Tibial nerve (tissue), 4 donors: Measurements from ENCODE around the gene TIE1. TPM values are rescaled to one million over a fixed set of nuclear protein-coding genes. Genes with fewer than 3 reads are reported as not detected.
A peak's percentile ranks its signal among the peaks of the same experiment; 100 is the strongest.

Source experiments
- DNase-seq, 2 donors: peaks; one replicate each; pipeline ENCODE4 v3.0.0-alpha.2; 2019; ENCODE audit warnings: low spot score in 2 of 2
- H3K27ac ChIP-seq, 4 donors: fragments of 200-600 bp; sonication (generic) in 3 of 4; one replicate each; pipeline ENCODE4 v1.5.1; 2017 to 2019; ENCODE audit warnings: mild to moderate bottlenecking in 1 of 4
- H3K27me3 ChIP-seq, 2 donors: fragments of 200-600 bp; sonication (generic) in 1 of 2; one replicate each; pipeline versions ENCODE4 v1.5.1 to v1.6.0; 2017 to 2019
- H3K36me3 ChIP-seq, 3 donors: fragments of 200-600 bp; sonication (generic); one replicate each; pipeline ENCODE4 v1.5.1; 2018 to 2019
- H3K4me1 ChIP-seq, 4 donors: fragments of 200-600 bp; sonication (generic) in 3 of 4; one replicate each; pipeline ENCODE4 v1.5.1; 2017 to 2019
- H3K4me3 ChIP-seq, 4 donors: fragments of 200-600 bp; sonication (generic) in 3 of 4; one replicate each; pipeline ENCODE4 v1.5.1; 2017 to 2019; ENCODE audit warnings: mild to moderate bottlenecking in 1 of 4, moderate library complexity in 1 of 4
- H3K9me3 ChIP-seq, 4 donors: fragments of 200-600 bp; sonication (generic) in 3 of 4; one replicate each; pipeline ENCODE4 v1.5.1; 2017 to 2019
- CTCF ChIP-seq, 5 experiments: fragments of 200-600 bp in 3 of 5; fragments of 450-650 bp in 2 of 5; sonication (generic) in 3 of 5; IDR thresholded peaks; one replicate each; pipeline ENCODE4 v1.5.1; 2016 to 2019; ENCODE audit warnings: antibody characterized with exemption in 5 of 5, mild to moderate bottlenecking in 3 of 5, moderate library complexity in 2 of 5
- EP300 ChIP-seq, 2 donors: sonication (generic); formaldehyde crosslinking; IDR thresholded peaks; one replicate each; pipeline ENCODE4 v1.6.1; 2017; ENCODE audit warnings: antibody characterized with exemption in 2 of 2, mild to moderate bottlenecking in 1 of 2
- POLR2A ChIP-seq, 2 donors: fragments of 450-650 bp; IDR thresholded peaks; one replicate each; pipeline ENCODE4 v1.6.1; 2017; ENCODE audit warnings: antibody characterized with exemption in 2 of 2, mild to moderate bottlenecking in 2 of 2, moderate library complexity in 2 of 2
- WGBS, 2 donors: methylation state at CpG; one replicate each; pipeline ENCODE4 v1.1.5; 2018; 5-methylcytosine and 5-hydroxymethylcytosine counted together
- total RNA-seq, 4 donors: library from RNA; depleted of rRNA; stranded (reverse); fragments of >200 nt; gene quantifications; one replicate each; pipeline ENCODE4 v1.1.0, GENCODE V29; 2016

Gene TIE1
- total RNA-seq, 4 donors from 2014 or later, result 37.5 to 95.9 (median 68.1) TPM

- peak overlapping the region in 1 of 4 donors; percentile 45 for H3K27ac ChIP-seq
- H3K27me3 ChIP-seq, result no peaks in the 10 kb centered on the region
- peaks cover 0 to 25% (median 2%) of the 10 kb centered on the region in 4 donors for H3K4me1 ChIP-seq
- peaks cover 0 to 10% (median 0%) of the 10 kb centered on the region in 3 donors for H3K36me3 ChIP-seq
- H3K9me3 ChIP-seq, result no peaks in the 10 kb centered on the region
- WGBS, 2 donors, result 74% methylated on average over 19 of the region's 19 CpGs
- H3K4me3 ChIP-seq, result no peak overlapping the region
- DNase-seq, result no peak
- TF ChIP-seq EP300 (IDR thresholded peaks at IDR 0.05), result no peak
- TF ChIP-seq CTCF (IDR thresholded peaks at IDR 0.05), result no peak
- TF ChIP-seq POLR2A (IDR thresholded peaks at IDR 0.05), result no peak
These were observed 11.4 kb downstream of the TIE1 start for GRCh38 chr1:43312212-43312623.

GRCh38 chr1:43312663-43313515, 12.1 kb downstream of the TIE1 start:
- WGBS, 2 donors, result 87 to 89% methylated on average over 18 to 24 of the region's 24 CpGs

GRCh38 chr1:43313771-43314170, 13.0 kb downstream of the TIE1 start:
- Histone ChIP-seq H3K27me3 (no peaks in the 10 kb centered on the region), H3K27ac (no peak overlapping the region), H3K9me3 (no peaks in the 10 kb centered on the region), H3K4me1 (peaks cover 0 to 30% (median 2%) of the 10 kb centered on the region in 4 donors), H3K4me3 (no peak overlapping the region), H3K36me3 (peaks cover 0 to 10% (median 0%) of the 10 kb centered on the region in 3 donors)
- WGBS, 2 donors, result 93 to 98% methylated on average over 10 of the region's 10 CpGs
- TF ChIP-seq EP300 (IDR thresholded peaks at IDR 0.05), result no peak
- no peak for TF ChIP-seq CTCF (IDR thresholded peaks at IDR 0.05)
- no peak for TF ChIP-seq POLR2A (IDR thresholded peaks at IDR 0.05)
- DNase-seq, result no peak

More at GRCh38 chr1:43312663-43313515, 12.1 kb downstream of the TIE1 start:
- H3K27ac ChIP-seq, result no peak overlapping the region
- peaks cover 0 to 10% (median 0%) of the 10 kb centered on the region in 3 donors for H3K36me3 ChIP-seq
- H3K9me3 ChIP-seq, result no peaks in the 10 kb centered on the region
- H3K4me3 ChIP-seq, result no peak overlapping the region
- no peak for DNase-seq
- H3K27me3 ChIP-seq, result no peaks in the 10 kb centered on the region
- TF ChIP-seq EP300 (IDR thresholded peaks at IDR 0.05) (no peak), POLR2A (IDR thresholded peaks at IDR 0.05) (no peak), CTCF (IDR thresholded peaks at IDR 0.05) (no peak)
- peaks cover 0 to 27% (median 2%) of the 10 kb centered on the region in 4 donors for H3K4me1 ChIP-seq

- no peak overlapping the region for H3K27ac ChIP-seq
- TF ChIP-seq CTCF (IDR thresholded peaks at IDR 0.05), result no peak
- no peak for TF ChIP-seq EP300 (IDR thresholded peaks at IDR 0.05)
- no peak for TF ChIP-seq POLR2A (IDR thresholded peaks at IDR 0.05)
- peaks cover 0 to 10% (median 0%) of the 10 kb centered on the region in 3 donors for H3K36me3 ChIP-seq
- no peaks in the 10 kb centered on the region for H3K27me3 ChIP-seq
- no peak overlapping the region for H3K4me3 ChIP-seq
- 93 to 94% methylated on average over 5 of the region's 5 CpGs for WGBS, 2 donors
- H3K4me1 ChIP-seq, result peaks cover 0 to 30% (median 2%) of the 10 kb centered on the region in 4 donors
- no peaks in the 10 kb centered on the region for H3K9me3 ChIP-seq
- DNase-seq, result no peak
These were observed 13.5 kb downstream of the TIE1 start for GRCh38 chr1:43314233-43314632.

- no peaks in the 10 kb centered on the region for H3K27me3 ChIP-seq
- H3K36me3 ChIP-seq, result peaks cover 0 to 10% (median 0%) of the 10 kb centered on the region in 3 donors
- H3K9me3 ChIP-seq, result no peaks in the 10 kb centered on the region
- H3K27ac ChIP-seq, result peak overlapping the region in 2 of 4 donors; percentile 46 to 55
- DNase-seq, result no peak
- no peak overlapping the region for H3K4me3 ChIP-seq
- WGBS, 2 donors, result 45 to 73% methylated on average over 3 of the region's 3 CpGs
- no peak for TF ChIP-seq CTCF (IDR thresholded peaks at IDR 0.05)
- no peak for TF ChIP-seq EP300 (IDR thresholded peaks at IDR 0.05)
- no peak for TF ChIP-seq POLR2A (IDR thresholded peaks at IDR 0.05)
- H3K4me1 ChIP-seq, result peaks cover 0 to 30% (median 2%) of the 10 kb centered on the region in 4 donors
These were observed 14.7 kb downstream of the TIE1 start for GRCh38 chr1:43315481-43315880.
